ENCODE data around the gene FAM234A.

Gene FAM234A

DNA sequence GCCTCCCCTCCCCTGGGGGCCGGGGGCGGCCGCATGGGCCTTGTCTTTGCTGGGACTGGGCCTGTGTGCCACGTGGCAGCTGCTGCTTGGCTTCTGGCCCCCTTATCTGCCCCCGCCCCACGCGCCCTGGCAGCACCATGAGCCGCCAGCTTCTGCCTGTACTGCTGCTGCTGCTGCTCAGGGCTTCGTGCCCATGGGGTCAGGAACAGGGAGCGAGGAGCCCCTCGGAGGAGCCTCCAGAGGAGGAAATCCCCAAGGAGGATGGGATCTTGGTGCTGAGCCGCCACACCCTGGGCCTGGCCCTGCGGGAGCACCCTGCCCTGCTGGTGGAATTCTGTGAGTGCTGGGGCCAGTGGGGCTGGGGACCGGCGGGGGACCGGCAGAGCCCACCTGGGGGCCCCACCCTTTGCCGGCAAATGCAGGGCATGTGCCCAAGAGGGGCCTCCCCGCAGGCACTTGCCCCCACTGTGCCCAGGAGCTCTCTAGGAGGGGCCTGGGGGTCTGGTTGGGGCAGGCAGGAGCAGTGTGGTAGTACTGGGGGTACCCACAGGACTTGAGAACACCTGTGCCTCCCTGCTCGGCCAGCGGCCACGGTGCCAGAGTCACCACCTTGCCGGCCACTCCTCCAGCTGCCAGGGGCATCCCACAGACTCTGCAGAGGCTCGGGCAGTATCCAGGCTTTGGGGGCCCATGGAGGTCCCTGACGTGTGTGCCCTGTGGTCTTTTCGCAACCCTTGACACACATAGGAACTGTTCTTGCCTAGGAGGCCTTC is 48.6 kb downstream of the FAM234A start, which contains the start of gene PDIA2:
TSS of gene PDIA2 (plus strand) at position 132 of the 773 bp plus-strand sequence. CDS start at position 138, 6 bp downstream.
- DNase-seq = no peak

DNA sequence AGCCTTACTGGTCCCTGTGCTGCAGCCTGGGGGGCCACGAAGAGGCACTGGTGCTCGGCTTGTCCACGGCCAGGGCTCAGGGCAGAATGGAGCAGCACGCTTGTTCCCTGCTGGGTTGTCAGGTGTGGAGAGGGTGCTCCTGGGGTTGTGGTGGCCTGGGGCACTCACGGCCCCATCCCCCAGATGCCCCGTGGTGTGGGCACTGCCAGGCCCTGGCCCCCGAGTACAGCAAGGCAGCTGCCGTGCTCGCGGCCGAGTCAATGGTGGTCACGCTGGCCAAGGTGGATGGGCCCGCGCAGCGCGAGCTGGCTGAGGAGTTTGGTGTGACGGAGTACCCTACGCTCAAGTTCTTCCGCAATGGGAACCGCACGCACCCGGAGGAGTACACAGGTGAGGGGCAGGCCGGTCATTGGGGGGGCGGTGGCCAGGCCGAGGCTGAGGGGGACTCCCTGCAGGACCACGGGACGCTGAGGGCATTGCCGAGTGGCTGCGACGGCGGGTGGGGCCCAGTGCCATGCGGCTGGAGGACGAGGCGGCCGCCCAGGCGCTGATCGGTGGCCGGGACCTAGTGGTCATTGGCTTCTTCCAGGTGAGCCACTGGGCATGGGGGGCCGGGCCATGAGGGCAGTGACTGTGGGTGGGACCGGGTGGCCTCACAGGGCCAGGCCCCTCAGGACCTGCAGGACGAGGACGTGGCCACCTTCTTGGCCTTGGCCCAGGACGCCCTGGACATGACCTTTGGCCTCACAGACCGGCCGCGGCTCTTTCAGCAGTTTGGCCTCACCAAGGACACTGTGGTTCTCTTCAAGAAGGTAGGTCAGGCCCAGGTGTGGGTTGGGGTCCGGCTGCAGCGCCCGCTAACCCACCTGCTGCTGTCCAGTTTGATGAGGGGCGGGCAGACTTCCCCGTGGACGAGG is 49.8 kb downstream of the FAM234A start:
- no peak for DNase-seq

DNA sequence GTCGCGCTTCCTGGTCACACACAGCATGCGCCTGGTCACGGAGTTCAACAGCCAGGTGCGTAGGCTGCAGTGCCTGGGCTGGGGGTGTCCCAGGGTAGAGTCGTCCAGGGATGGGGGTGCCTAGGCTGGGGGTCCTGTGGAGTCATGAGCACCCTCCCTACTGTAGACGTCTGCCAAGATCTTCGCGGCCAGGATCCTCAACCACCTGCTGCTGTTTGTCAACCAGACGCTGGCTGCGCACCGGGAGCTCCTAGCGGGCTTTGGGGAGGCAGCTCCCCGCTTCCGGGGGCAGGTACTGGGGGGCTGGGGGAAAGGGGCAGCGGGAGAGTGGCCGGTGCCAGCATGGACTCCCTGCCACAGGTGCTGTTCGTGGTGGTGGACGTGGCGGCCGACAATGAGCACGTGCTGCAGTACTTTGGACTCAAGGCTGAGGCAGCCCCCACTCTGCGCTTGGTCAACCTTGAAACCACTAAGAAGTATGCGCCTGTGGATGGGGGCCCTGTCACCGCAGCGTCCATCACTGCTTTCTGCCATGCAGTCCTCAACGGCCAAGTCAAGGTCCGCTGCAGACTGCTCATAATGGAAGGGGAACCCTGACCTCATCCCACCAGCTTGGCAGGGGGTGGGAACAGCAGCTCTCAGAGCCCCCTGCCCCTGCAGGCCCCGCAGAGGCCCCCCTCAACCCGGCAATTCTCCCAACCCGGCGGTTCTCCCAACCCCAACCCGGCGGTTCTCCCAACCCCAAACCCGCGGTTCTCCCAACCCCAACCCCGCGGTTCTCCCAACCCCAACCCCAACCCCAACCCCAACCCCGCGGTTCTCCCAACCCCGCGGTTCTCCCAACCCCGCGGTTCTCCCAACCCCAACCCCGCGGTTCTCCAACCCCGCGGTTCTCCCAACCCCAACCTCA is 50.8 kb downstream of the FAM234A start:
- no peak for DNase-seq

DNA sequence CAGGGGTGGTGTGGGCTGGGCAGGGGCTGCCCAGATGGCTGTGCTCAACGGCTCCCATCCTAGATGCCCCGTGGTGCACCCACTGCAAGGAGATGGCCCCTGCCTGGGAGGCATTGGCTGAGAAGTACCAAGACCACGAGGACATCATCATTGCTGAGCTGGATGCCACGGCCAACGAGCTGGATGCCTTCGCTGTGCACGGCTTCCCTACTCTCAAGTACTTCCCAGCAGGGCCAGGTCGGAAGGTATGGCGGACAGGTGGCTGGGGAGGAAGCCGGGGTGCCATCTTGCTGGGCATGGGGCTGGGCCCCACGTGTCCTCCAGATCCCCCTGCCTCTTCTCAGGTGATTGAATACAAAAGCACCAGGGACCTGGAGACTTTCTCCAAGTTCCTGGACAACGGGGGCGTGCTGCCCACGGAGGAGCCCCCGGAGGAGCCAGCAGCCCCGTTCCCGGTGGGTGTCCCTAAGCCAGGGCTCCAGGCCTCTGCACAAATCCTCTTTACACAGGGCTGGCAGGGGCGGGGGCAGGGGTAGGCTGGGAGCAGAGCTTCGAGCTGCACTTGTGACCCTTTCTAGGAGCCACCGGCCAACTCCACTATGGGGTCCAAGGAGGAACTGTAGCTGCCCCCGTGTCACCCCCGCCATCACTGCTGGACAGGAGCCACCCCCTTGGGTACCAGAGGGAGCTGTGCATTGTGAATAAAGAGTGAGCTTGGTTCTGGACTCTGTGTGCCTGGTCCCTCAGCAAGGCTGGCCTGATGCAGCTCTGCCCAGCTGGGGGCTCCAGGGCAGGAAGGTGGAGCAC is 52.1 kb downstream of the FAM234A start:
- DNase-seq = no peak

DNA sequence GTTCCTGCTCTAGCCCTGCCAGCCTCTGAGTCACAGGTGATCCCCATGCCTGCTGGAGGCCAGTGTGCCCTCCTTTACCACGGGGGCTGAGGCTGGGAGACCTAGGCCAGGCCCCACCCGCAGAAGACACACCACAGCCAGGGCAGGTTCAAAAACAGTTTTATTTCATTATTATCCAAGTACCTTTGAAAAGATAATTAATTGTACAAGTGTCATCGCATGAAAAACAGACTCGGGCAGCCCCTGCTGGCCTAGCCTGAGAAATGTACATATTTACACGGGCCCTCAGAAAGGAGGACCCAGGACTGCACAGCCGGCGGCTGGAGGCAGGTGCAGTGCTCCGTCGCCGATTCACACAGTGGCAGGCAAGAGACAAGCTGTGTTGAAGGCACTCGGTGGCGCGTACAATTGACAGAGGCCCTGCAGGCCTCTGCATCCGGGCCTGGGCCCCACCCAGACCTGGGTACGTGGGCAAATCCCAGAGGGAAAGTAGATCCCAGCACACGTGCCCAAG is 52.7 kb downstream of the FAM234A start:
- DNase-seq = no peak

DNA sequence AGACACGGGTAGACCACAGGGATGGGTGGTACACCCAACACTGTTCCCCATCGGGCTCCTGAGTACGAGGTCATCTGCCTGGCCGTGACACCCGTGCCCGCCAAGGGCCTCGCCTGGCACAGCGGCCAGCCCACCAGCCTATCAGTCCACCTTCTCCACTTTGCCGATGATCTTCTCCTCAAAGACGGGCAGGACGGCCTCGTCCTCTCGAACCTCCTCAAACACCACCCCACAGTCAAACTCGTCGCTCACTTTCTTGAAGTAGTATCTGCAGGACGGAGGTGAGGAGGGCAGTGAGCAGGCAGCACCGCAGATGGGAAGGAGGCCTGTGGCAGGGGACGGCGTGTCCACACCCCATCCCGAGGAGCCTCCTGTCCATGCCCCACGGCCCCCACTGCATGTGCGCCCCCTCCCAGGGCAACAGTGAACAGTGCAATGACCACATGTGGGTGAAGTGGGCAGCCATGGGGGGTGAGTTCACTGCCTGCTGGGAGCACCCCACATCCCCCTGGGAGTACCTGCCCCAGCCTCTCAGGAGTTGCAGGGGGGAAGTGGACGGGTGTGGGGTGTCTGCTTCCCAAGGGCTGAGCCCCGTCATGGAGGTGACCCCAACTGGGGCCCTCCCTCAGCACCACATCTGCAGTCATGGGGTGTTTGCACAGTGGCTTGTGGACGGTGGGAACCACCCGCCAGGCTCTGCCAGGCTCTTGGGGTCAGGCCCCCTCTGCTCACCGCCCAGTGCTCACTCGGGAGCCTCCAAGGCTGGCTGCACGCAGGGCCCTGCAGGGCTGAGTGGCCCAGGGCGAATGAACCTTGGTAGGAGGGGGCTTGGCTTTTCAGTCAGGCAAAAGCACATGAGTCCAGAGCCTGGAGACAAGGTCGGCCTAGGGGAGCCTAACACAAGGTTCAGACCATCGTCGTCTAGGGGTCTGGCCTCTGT is 53.6 kb downstream of the FAM234A start:
- DNase-seq = no peak

DNA sequence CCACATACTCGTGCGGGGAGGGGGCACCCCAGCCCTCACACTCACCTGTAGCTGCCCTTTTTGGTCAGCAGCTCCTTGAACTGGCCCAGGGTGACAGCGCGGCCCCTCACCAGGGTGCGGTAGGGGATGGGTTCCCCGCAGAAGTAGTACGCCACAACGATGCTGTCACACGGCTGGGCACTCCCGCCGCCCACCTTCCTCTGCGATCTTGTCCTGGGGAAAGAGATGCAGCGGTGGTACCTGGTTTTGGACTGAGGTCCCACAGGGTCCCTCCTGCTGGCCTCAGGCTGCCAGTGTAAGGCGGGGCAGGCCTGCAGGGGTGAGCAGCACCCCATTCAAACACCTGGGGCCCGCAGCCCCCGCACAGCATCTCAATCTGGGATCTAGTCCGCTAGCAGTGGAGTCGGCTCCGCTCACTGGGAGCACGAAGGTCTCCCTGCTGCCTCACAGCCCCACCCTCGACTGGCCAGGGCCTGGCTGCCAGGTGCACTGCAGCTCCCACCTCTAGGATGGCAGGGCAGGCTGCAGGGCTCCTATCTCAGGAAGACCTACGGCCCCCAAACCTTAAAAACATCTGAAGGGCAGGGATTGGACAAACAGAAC is 54.9 kb downstream of the FAM234A start:
- DNase-seq = no peak

DNA sequence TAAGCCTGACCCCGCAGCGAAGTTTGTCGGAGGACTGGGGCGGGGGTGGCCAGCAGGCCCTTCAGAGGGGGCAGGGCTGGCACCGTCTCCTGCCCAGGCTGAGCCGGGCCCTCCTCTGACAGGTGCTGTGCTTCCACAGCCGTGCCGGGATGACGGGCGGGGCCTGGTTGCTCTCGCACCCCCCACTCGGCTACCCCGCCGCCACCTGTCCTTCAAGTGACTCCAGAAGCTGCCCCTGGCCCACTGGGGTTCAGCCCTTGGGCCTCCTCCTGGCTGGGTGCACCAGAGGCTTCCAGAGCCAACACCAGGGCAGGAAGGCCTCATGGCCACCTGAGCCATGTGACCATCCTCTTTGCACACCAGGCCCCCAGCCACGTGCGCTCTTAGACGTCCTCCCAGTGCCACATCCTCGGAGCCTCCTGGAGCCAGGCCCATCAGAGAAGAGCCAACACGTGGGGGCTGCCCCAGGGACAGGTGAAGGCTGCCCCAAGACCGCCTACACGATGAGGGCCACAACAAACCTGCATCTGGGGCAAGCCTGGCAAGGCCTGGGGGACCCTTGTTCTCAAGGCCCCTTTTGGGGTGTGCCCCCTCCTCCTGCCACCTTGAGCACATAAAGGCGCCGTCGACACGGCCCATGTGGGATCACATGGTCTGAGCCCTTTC is 55.5 kb downstream of the FAM234A start:
- DNase-seq = no peak

DNA sequence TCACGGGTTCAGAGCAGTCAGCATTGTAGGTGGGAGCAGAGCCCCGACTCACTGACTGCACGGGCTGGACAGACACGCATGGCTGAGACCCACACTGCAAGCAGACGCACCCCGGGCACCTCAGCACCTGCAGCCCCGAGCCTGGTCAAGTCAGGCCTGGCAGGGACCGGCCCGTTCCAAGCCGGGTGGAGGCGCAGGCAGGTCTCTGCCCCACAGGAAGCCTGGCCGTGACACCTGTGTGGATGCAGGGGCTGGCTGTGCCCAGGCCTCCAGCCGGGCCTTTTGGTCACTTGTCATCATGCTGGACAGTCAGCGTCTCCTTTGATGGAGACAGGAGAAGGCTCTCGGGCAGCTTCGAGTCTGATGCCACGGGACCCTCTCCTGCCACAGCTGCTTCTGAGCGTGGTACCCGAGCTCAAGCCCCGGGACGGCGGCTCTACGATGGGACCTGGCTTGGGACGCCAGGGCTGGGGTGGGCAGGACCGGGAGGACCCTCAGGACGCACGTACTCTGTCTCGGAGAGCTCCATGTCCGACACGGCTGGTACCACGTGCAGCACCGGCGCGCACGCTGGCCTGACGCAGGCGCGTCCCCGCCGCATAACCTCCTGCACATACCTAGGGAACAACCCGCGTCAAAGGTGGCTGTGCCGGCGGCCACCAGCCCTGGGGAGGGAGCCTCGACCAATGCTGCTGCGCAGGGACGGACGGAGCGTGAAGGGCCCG is 56.2 kb downstream of the FAM234A start:
- DNase-seq = no peak

DNA sequence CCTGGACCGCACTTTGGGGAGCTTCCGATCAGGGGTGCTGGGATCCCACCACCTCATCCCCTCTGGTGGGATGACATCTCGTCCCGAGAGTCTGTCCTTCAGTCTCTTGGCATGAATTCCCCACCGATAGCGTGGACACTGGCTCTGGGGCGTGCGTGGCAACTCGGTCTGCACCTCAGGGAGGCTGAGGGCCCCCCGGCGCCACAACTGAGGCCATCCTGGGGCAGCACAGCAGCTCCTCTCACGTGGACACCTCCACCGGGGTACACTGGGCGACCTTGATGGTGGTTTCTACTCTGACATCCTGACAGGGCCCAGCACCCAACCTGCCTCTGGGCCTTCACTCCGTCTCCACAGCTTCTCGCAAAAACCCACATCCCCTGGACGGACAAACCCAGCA is 56.9 kb downstream of the FAM234A start:
- no peak for DNase-seq

DNA sequence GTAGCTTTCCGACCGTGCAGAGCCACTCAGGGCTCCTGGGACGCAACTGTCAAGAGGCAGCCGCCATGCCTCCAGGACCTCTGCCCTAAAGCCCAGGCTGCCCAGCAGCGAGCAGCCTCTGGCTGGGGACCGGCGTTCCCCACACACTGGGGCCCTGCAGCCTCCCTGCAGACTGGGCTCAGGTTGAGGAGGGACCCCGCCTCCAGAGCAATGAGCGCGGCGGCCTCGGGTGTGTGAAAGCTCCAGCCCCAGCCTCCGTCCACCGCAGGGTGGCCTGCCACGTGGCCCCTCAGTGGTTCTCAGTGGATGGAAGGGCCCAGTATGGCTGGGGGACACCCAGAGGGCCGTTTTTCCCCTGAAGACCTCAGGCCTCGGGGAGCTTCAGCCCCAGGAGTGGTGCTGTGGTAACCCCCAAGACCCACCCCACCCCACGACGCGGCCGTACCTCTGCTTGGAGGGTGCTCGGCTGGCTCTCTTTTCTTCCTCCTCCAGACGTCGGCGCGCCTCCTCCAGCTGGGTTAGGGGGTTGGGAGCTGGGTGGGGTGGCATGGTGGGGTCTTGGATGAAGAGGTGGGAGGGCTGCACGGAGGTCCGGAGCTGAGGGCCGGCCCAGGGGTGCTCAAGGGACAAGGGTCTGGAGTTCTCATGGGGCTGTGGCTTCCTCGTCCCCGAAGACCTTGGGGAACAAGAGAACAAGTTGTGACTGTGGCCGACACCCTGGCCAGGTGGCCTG is 58.6 kb downstream of the FAM234A start:
- no peak for DNase-seq

DNA sequence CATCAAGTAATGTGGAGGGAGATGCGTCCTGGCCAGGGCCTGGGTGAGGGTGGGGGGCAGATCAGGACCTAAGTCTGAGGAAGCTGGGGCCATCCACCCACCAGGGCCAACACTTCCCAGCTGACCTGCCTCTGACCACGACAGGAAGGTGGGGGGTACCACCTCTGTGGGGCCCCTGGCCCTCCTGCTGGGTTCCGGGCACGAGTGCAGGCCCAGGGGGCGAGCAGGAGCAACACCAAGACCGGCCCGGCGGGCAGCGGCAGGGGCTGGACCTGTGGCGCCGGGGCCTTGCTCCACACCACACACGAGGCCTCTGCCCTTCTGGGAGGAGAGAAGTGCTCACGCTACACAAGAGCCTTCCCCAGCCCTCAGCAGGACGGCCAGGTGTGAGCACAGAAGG is 61.7 kb downstream of the FAM234A start:
- no peak for DNase-seq

DNA sequence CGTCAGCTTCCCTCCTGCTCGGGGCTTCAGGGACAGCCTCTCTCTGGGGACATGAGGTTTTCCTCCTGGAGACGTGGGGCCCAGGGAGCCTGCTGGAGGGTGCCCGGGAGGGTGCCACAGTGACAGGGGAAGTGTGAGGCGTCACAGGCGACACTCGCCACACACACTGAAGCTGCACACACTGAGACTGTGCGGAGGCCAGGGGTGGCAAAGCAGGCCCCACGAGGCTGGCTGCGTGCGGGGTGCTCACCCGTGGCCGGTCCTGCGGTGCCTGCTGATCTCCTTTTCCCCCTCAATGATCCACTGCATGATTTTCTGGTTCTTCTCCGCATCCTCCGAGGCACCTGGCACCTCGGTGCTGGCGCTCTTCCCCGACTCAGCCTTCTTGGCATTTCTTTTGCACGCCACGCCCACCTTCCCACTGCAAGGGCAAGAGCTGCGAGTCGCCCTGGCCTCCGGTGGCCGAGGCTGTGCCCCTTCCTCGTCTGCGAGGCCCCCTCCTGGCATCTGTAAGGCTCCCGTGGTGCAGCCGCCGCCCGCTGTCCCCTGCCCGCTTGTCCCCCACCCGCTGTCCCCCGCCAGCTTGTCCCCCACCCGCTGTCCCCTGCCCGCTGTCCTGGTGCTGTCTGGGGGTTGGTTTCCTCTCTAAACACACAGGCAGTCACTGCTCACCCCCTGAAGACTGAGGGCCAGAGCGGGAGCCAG is 62.3 kb downstream of the FAM234A start:
- no peak for DNase-seq

DNA sequence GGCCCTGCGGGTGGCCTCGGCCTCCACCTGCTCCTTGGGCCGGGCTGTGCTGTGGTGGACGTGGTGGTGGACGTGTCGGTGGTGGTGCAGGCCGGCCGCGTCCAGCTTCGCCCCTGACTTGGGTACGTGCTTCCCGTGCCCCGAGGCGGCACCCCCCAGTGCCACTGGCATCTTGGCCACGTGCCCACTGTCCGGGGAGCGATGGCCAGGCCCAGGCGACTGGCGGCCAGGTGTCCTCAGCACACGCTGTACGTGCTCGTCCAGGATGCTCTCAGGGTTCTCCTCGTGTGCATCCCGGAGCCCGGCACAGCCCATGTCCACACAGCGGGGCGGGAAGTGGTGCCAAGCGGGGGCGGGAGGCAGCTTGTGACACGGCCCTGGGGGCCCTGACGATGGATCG is 63.2 kb downstream of the FAM234A start:
- DNase-seq = no peak

DNA sequence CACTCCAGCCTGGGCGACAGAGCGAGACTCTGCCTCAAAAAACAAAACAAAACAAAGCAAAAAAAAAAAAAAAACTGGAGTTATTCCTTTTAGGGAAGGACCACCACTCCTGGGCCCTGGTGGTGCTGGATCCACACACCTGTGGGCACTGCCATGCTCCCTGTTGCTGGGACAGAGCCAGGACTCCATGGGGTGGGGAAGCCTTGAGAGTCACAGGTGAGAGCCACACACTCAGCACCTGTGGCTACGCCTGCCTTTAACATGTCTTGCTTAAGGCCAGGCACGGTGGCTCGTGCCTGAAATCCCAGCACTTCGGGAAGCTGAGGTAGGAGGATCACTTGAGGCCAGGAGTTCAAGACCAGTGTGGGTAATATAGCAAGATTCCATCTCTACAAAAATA is 66.6 kb downstream of the FAM234A start:
- DNase-seq = no peak

DNA sequence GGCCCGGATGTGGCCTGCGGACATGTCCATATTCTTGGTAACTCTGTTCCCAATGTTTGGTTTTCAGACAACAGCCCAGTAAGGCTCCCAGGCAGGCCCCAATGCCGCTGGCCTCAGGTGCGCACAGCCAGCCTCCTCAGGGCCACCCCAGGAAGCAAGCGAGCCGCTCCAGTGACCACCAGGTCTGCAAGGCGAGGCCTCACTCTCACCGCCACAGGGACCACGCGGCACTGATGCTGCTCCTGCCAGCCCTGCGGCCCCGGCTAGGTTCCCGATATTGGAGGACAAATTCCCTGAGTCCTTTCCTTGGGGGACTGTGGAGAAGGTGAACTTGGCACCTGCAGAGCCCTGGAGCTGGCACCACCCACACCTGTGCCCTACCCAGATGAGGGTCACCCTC is 67.3 kb downstream of the FAM234A start:
- no peak for DNase-seq

DNA sequence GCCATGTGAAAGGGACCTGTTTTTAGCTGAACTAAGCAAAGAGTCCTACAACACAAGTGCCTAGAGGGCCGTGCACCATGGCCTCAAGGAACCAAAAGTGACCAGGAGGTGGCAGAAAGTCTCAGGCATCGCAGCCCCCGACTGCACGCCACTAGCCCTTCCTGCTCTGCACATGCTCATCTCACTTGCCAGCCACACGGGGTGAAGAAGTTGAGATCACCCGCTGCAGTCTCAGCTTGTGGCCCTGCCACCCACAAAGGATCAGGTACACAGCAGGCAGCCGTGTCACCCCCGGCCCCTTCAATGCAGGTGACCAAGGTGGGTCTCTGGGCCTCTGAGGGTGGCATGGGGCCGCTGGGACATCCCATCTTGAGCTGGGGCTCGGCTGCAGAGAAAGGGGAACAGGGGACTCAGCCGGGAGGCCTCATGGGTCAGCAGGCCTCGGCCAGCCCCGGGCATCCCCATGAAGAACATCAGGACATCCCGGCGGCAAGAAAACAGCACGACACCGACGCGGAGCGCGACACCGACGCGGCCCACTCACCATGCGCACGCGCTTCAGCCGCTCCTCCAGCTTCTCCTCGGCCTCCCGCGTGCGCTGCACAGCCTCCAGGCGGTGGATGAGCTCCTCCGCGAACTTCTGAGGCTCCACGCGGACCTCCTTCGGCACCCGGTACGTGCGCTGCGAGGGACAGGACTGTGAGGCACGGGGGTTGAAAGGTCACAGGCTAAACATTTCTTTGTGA is 69.3 kb downstream of the FAM234A start:
- no peak for DNase-seq

Data from activated effector memory CD4-positive, alpha-beta T cell treated with Interleukin-2 at 50 U/mL for 16 hours (primary cell).